ENCODE results near the gene KCTD16.

KCTD16 gene

DNA sequence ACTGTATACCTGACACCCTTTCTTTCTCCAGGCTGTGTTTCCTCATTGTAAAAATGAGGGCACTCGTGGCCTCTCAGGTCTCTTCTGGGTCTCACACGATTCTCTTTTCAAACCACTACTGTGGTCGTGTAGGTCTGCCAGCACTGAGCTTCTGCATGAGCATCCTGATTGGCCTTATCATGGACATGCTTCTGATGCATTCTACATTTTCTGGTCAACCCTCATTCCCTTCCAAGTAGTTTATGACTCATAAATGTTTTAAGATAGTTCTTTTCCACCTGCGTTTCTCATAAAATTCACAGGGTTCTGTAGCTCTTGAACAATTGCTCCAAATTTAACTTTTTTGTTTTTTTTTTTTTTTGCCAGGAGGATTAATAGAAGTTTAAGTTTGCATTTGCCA, 294.8 kb downstream of the KCTD16 start:
- DNase-seq: no peak

- DNase-seq: peak; percentile 29 to 80
These were observed 297.1 kb downstream of the KCTD16 start for GRCh38 chr5:144467792-144468191.

DNA sequence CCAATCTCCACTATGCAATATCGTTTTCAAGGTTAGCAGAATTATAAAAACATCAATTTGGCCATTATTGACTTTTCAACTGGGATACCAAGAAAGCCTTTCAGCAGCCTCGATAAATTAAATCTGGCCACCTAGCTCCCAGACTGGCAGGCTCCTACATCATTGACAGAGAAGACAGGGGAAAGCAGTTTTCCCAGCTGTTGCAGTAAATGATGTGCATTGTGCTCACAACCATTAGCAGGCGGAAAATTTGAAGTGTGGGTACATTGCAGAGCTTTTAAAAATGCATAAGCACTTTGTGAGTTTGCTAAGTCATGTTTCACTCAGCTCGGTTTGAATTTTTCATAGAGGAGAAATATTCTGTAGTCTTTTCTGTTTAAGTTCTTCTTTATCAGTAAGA, 297.9 kb downstream of the KCTD16 start:
- DNase-seq: peak; percentile 5 to 35

DNA sequence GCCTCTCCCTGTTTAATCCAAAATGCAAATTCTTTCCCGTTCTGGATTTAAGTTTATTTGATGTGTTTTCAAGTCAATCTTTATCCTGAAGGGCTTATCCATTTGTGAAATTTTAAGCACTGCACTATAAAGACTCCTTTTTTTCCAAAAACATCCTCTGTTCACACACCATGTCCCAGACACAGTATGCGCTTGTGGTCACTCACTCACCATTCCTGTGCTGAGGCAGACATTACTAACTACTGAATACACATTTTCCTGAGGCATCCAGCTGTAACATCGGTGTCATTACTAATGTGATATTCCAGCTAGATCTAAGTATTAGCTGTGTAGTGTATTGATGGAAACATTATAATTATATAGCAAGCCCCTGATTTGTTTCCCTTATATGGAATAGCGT, 298.4 kb downstream of the KCTD16 start:
- no peak for DNase-seq

DNA sequence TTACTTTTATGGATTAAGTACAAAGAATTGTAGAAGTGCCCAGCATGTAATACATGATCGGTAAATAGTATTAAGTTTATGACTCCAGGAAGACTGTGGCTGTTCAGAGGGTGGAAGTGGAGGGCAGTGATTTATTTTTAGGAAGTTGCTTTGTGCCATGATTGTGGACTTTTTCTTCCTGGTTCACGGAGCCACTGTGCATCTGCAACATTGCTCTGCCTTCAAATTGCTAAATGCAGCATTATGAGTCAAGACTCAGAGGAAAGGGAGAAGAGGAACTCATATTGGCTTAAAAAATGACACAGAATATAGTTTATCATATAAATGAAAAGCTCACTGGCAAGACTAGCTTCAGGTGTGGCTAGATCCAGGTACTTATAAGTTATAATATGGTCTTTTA, 301.5 kb downstream of the KCTD16 start:
- DNase-seq: no peak

DNA sequence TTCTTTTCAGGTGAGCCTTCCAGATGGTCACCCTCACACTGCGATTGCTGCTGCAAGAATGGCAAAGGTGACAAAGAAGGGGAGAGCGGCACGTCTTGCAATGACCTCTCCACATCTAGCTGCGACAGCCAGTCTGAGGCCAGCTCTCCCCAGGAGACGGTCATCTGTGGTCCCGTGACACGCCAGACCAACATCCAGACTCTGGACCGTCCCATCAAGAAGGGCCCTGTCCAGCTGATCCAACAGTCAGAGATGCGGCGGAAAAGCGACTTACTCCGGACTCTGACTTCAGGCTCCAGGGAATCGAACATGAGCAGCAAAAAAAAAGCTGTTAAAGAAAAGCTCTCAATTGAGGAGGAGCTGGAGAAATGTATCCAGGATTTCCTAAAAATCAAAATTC, 303.0 kb downstream of the KCTD16 start:
- DNase-seq: no peak

- no peak for DNase-seq
These were observed 307.9 kb downstream of the KCTD16 start for GRCh38 chr5:144478565-144478964.

- no peak for DNase-seq
These were observed 311.2 kb downstream of the KCTD16 start for GRCh38 chr5:144481861-144482260.

DNA sequence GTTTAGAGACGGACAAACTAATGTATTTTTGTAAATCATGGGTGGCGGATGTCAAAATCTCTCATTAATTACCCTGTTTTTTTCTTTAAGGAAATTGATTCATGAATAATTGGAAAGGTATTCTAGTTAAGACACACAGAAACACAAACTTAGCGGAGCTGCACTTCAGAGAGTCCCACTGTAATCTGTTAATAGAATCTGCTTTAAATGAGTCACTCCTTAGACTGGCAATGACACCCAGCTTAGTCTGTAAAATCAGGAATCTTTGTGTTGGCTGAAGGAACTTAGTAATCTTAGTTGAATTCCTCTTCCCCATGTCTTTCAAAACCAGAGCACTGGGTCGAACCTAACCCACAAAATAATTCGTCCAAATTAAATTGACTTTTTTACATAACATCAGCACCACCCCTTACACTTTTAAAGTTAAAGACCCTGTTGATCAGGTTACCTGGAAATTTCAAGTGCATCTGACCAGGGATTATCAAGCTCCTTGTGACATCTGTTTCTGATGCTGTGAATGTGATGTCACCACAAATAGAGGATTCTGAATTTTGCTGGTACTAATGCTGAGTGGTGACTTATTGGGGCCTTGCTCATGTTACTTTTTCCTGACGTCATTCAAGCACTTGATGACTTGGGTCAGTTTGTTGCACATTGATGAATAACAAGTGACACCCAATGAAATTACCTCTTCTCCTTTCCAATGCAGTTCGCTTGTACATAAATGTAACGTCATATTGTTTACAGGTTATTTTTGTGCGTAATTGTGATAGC, 313.6 kb downstream of the KCTD16 start:
- no peak for DNase-seq

- DNase-seq: no peak
These were observed 314.9 kb downstream of the KCTD16 start for GRCh38 chr5:144485540-144485939.

- DNase-seq: no peak
These were observed 316.5 kb downstream of the KCTD16 start for GRCh38 chr5:144487207-144487606.

GRCh38 chr5:144487761-144488160, 317.1 kb downstream of the KCTD16 start:
- no peak for DNase-seq

- DNase-seq: peak in 1 of 2 experiments; percentile 42
These were observed 332.4 kb downstream of the KCTD16 start for GRCh38 chr5:144503123-144503522.

GRCh38 chr5:144504929-144505577, 334.4 kb downstream of the KCTD16 start:
- no peak for DNase-seq

DNA sequence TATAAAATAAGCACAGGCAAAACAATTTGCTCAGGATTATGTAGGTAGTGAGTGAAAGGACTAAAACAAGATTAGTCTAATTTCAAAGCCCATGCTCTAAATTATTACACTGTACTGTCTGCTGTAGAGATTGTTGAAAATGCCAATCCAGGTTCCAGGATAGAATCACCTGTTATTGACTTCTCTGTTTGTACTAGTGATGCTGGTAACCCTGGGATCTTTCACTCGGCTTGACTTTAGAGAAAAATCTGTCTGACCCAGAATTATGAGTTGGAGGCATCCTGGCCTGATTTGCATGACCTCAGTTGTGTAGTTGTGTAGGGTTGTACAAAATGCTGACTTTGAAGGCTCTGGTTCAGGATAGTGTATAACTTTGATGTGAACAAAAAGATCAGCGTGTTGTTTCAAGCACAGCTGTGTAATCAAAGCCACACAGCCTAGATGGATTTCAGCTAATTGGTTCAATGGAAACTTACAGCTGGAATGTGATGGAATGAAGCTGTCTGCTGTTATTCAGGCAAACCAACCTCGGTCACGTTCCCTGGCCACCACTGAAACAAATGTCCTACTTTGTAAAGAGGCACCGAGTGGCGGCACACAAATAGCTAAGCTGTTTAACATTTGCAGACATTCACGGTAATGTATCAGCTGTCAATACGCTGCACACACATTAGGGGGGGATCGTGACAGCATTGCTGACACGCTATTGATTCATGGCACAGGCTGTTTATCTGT, 340.3 kb downstream of the KCTD16 start:
- DNase-seq: no peak

DNA sequence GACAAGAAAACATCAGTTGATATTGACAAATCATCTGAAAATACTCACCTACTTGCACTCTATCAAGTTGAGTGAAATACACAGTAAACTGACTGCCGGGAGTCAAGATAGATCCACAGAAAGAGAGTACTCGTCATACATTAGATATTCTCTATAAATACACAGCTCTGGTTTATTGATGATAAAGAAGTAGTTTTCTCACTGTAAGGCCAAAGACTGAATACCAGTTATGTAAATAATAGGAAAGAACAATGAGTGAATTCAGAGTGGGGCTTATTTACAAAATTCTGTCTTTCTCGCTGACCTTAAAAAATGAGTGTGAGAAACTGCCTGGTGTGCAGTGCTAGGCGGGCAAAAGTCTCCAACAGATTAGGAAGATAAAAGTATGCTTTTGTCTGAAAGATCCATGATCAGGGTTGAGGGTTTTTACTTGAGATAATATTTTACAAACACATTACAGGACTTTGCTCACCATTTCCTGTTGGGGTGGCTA, 341.0 kb downstream of the KCTD16 start:
- DNase-seq: no peak

DNA sequence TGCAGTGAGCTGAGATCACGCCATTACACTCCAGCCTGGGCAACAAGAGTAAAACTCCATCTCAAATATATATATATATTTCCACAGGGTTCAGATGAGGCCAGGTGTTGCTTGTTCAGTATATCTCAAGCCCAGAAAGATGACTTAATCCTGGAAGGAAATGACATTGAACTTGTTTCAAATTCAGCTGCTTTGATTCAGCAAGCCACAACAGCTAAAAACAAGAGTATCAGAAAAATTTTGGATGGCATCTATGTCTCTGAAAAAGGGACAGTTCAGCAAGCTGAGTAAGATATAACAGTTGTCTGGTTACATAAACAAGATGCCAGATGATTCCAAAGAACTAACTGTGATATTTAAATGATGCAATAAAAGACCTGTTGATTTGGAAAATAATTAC, 352.0 kb downstream of the KCTD16 start:
- DNase-seq: no peak

DNA sequence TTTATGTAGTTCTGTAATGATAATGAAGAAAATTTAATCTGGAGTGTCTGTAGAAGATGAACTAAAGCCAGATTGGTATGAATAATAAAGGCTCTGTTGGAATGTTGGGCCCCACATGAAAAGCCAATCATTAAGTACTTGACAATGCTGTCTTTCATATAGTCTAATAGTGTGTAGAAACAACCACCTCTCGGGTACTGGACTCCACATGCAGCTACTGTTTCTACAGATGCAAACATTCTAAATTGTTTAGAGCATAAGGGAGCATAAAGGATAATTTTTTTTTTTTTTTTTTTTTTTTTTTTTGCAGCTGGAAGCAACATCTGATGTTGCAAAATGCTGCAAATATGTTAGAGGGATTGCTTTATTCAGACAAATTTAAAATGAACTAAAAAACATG, 354.3 kb downstream of the KCTD16 start:
- no peak for DNase-seq

DNA sequence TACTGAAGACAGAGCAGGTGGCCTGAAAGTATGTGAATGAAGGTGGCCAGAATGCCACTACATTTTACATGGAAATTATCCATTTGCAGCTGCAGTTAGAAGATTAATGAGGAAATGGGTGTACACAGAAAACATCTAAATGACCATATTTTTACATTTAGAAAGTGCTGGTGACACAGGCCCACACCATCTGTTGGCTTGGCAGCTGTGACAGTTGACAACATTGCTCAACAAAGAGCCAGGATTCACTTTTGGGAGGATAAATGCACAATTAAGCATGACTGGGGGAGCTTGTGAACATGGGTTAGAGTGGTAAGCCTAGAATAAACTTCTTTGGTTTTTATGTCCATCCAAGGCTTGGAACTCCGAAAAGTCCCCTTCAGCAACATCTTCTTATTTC, 360.5 kb downstream of the KCTD16 start:
- DNase-seq: peak in 1 of 2 experiments; percentile 35

All from NCI-H446 (cell line).